DND-41 (cell line): ENCODE measurements around the gene NR2C2AP.

Experiments
- CTCF ChIP-seq: IDR thresholded peaks from 2 replicates; pipeline ENCODE4 v1.5.1; 2012; ENCODE audit warnings: borderline replicate concordance, low read length, moderate library complexity, mild to moderate bottlenecking; ENCODE audit not compliant: poor library complexity, severe bottlenecking; ENCODE audit errors: extremely low read depth
- EZH2 ChIP-seq: IDR thresholded peaks from 3 replicates; pipeline ENCODE4 v1.6.1; 2012; ENCODE audit warnings: borderline replicate concordance, low read depth, mild to moderate bottlenecking, moderate library complexity, low read length, inconsistent platforms; ENCODE audit not compliant: severe bottlenecking

- TF ChIP-seq CTCF (no peak), EZH2 (no peak)
Observed at GRCh38 chr19:19207637-19208572, 4.7 kb upstream of the NR2C2AP start.
